Measurements from ENCODE around the gene SLC35F6.

GRCh38 chr2:26770986-26771586 is 7.0 kb downstream of the SLC35F6 start:
- TF ChIP-seq POLR2A (IDR thresholded peaks at IDR 0.05), result no peak
- TF ChIP-seq, protein P1, sequence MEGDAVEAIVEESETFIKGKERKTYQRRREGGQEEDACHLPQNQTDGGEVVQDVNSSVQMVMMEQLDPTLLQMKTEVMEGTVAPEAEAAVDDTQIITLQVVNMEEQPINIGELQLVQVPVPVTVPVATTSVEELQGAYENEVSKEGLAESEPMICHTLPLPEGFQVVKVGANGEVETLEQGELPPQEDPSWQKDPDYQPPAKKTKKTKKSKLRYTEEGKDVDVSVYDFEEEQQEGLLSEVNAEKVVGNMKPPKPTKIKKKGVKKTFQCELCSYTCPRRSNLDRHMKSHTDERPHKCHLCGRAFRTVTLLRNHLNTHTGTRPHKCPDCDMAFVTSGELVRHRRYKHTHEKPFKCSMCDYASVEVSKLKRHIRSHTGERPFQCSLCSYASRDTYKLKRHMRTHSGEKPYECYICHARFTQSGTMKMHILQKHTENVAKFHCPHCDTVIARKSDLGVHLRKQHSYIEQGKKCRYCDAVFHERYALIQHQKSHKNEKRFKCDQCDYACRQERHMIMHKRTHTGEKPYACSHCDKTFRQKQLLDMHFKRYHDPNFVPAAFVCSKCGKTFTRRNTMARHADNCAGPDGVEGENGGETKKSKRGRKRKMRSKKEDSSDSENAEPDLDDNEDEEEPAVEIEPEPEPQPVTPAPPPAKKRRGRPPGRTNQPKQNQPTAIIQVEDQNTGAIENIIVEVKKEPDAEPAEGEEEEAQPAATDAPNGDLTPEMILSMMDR (IDR thresholded peaks at IDR 0.05), result no peak

Data from vagina (tissue), 2 donors.